ENCODE data around the gene PALM.
"Not testable (repeated sequence)": the region's sequence is repeated elsewhere in the genome, so short reads cannot be mapped to it uniquely, and the experiment has no call there.

PALM gene

GRCh38 chr19:679418-680286, 29.1 kb upstream of the PALM start:
- no peak for DNase-seq (ENCODE audit: low read depth)

GRCh38 chr19:680287-681028, 28.3 kb upstream of the PALM start:
- DNase-seq (ENCODE audit: low read depth) = peak; percentile 99

- no peak for DNase-seq (ENCODE audit: low read depth)
Measured at GRCh38 chr19:681029-682019, 27.4 kb upstream of the PALM start.

GRCh38 chr19:682678-683320, 25.9 kb upstream of the PALM start:
- no peak for DNase-seq (ENCODE audit: low read depth)

GRCh38 chr19:685454-685931, 23.2 kb upstream of the PALM start:
- DNase-seq (ENCODE audit: low read depth) = no peak

- no peak for DNase-seq (ENCODE audit: low read depth)
Measured at GRCh38 chr19:686589-687297, 22.0 kb upstream of the PALM start.

- DNase-seq (ENCODE audit: low read depth) = no peak
Measured at GRCh38 chr19:687569-688166, 21.1 kb upstream of the PALM start.

GRCh38 chr19:688214-688613, 20.5 kb upstream of the PALM start:
- no peak for DNase-seq (ENCODE audit: low read depth)

- DNase-seq (ENCODE audit: low read depth) = no peak
Measured at GRCh38 chr19:688992-689391, 19.7 kb upstream of the PALM start.

GRCh38 chr19:690203-690602, 18.5 kb upstream of the PALM start:
- no peak for DNase-seq (ENCODE audit: low read depth)

GRCh38 chr19:694481-695351, 14.0 kb upstream of the PALM start:
- DNase-seq (ENCODE audit: low read depth) = no peak

- no peak for DNase-seq (ENCODE audit: low read depth)
Measured at GRCh38 chr19:695352-695949, 13.3 kb upstream of the PALM start, which contains the start of gene PRSS57. Gene PRSS57, minus strand, starts transcription at chr19:695452. Its CDS starts 22 bp downstream, at chr19:695430.

- DNase-seq (ENCODE audit: low read depth) = not testable (repeated sequence)
Measured at GRCh38 chr19:698529-698928, 10.2 kb upstream of the PALM start.

GRCh38 chr19:699885-700284, 8.8 kb upstream of the PALM start:
- DNase-seq (ENCODE audit: low read depth) = not testable (repeated sequence)

- not testable (repeated sequence) for DNase-seq (ENCODE audit: low read depth)
Measured at GRCh38 chr19:702847-703246, 5.9 kb upstream of the PALM start.

- DNase-seq (ENCODE audit: low read depth) = no peak
Measured at GRCh38 chr19:703329-703650, 5.4 kb upstream of the PALM start.

- DNase-seq (ENCODE audit: low read depth) = peak; percentile 48
Measured at GRCh38 chr19:703651-704446, 4.9 kb upstream of the PALM start.

GRCh38 chr19:704447-704741, 4.3 kb upstream of the PALM start:
- DNase-seq (ENCODE audit: low read depth) = no peak
